Heart left ventricle (tissue), 16 donors: ENCODE results near the gene NFASC. TPM values are rescaled to one million over a fixed set of nuclear protein-coding genes. Genes with fewer than 3 reads are reported as not detected.

Experiments
- ATAC-seq, 4 donors: fragments of 200-7000 bp; cut with Tn5 transposase; one replicate each; pipeline ENCODE4 v1.9.1; 2020 to 2022; ENCODE audit warnings: moderate library complexity in 4 of 4, mild to moderate bottlenecking in 3 of 4, moderate number of reproducible peaks in 1 of 4
- DNase-seq, 5 donors: peaks; one replicate each; pipeline ENCODE4 v3.0.0-alpha.2; 2020
- H3K27ac ChIP-seq, 12 donors: fragments of 200-600 bp; sonication (generic) in 4 of 12; one replicate each; pipeline versions ENCODE4 v1.5.0 to v1.8.0; 2016 to 2022; ENCODE audit warnings: mild to moderate bottlenecking in 2 of 12
- H3K27me3 ChIP-seq, 9 donors: fragments of 200-600 bp; sonication (generic) in 2 of 9; one replicate each; pipeline versions ENCODE4 v1.5.1 to v1.8.0; 2016 to 2022; ENCODE audit warnings: mild to moderate bottlenecking in 3 of 9
- H3K36me3 ChIP-seq, 9 donors: fragments of 200-600 bp; sonication (generic) in 2 of 9; one replicate each; pipeline versions ENCODE4 v1.5.0 to v1.8.0; 2018 to 2022; ENCODE audit warnings: mild to moderate bottlenecking in 2 of 9
- H3K4me1 ChIP-seq, 12 donors: fragments of 200-600 bp; sonication (generic) in 4 of 12; one replicate each; pipeline versions ENCODE4 v1.5.0 to v1.8.0; 2016 to 2022; ENCODE audit warnings: mild to moderate bottlenecking in 3 of 12
- H3K4me3 ChIP-seq, 12 donors: fragments of 200-600 bp; sonication (generic) in 4 of 12; one replicate each; pipeline versions ENCODE4 v1.5.0 to v1.8.0; 2017 to 2022; ENCODE audit warnings: mild to moderate bottlenecking in 9 of 12, moderate library complexity in 4 of 12
- H3K9me3 ChIP-seq, 12 donors: fragments of 200-600 bp; sonication (generic) in 4 of 12; one replicate each; pipeline versions ENCODE4 v1.5.0 to v1.8.0; 2016 to 2022; ENCODE audit warnings: mild to moderate bottlenecking in 1 of 12
- CTCF ChIP-seq, 12 donors: fragments of 200-600 bp; sonication (generic) in 4 of 12; IDR thresholded peaks; one replicate each; pipeline versions ENCODE4 v1.5.0 to v1.8.0; 2018 to 2022; ENCODE audit warnings: antibody characterized with exemption in 12 of 12, mild to moderate bottlenecking in 5 of 12
- POLR2A ChIP-seq, 2 donors: fragments of 450-650 bp; IDR thresholded peaks; one replicate each; pipeline ENCODE4 v1.6.1; 2017; ENCODE audit warnings: antibody characterized with exemption in 2 of 2, mild to moderate bottlenecking in 2 of 2, moderate library complexity in 2 of 2
- WGBS, 4 donors: extraction: QIAGEN DNeasy Blood & Tissue Kit in 2 of 4; methylation state at CpG; one replicate each; pipeline versions ENCODE4 v1.1.5 to v1.1.7; 2013 to 2018; 5-methylcytosine and 5-hydroxymethylcytosine counted together
- intact Hi-C, 10 donors: fragments of 100-400 bp; cut with DNase I; formaldehyde crosslinking; loops; one replicate each; pipeline versions ENCODE4 v1.11.1 to v1.14.2; 2022
- polyA plus RNA-seq, 2 donors: library from polyadenylated mRNA; stranded (reverse); fragments of 200-250 nt; gene quantifications; one replicate each; pipeline ENCODE4 v1.2.3, GENCODE V29; 2013
- total RNA-seq, 9 donors: library from RNA; depleted of rRNA in 2 of 9; stranded (reverse); fragments of >200 nt in 2 of 9; fragmentation: NEBNext Ultra II Directional in 3 of 9; extraction: Animal tissue kit (Norgen Biotek cat#: 25700) in 3 of 9; gene quantifications; one replicate each; pipeline versions ENCODE4 v1.1.0 to v1.2.4, GENCODE V29; 2016 to 2023
- donor health status: ischemic (EF 13 %, LVEDD 7.1; RV severe dilation, severe dysfunction).
- donor health status: healthy with polysubstance abuse.
- donor health status: DM: no; HTN: yes; CAD: no.
- donor health status: DM: no; HTN: no; CAD: no.
- donor health status: ischemic (EF 25% LVEDD 6.9; RV normal size, moderate dysfunction).
- donor health status: ischemic (EF 25% LVEDD 5.7; RV mildly dilated, moderate dysfunction).
- donor health status: healthy.
- donor health status: DM: yes; HTN: yes; CAD: no.
- donor health status: ischemic (EF 35%, LVEDD 5.7; RV mildly dilated, moderate dysfunction).
- donor health status: nonischemic (EF 11% LVEDD 7.7; RV severe dilation, severe dysfunction).
- donor health status: DM: yes; HTN: yes; CAD: no.
- donor health status: PGD.
- donor health status: ischemic (EF 29% LVEDD 5.4; RV normal size, mild dysfunction).
- donor health status: nonischemic (EF 23%, LVEDD 6.1; RV moderate dilation, normal function).

NFASC gene
- total and polyA plus RNA-seq, 11 donors, result 2.5 to 14.6 (median 10.3) TPM

GRCh38 chr1:204990059-204990664, 119.5 kb downstream of the NFASC start:
- intact Hi-C loops, result loop anchor here in 4 of 10 donors (1.0 to 5.0 kb wide), 3 partner anchors 67 to 267 kb away; no protein-coding TSS in a partner anchor
- ATAC-seq (no peak), DNase-seq (no peak)
- Histone ChIP-seq H3K36me3 (peaks cover 0 to 18% (median 3%) of the 10 kb centered on the region in 9 donors), H3K27ac (no peak overlapping the region), H3K4me1 (peaks cover 0 to 10% (median 0%) of the 10 kb centered on the region in 12 donors), H3K27me3 (no peaks in the 10 kb centered on the region), H3K4me3 (no peak overlapping the region), H3K9me3 (no peaks in the 10 kb centered on the region)
- 69 to 88% (median 69%) methylated on average over 1 to 3 of the region's 3 CpGs; no CpG with 5 or more reads in 1 of the 4 donors for WGBS, 4 donors
- no peak for TF ChIP-seq CTCF (IDR thresholded peaks at IDR 0.05)
- TF ChIP-seq POLR2A (IDR thresholded peaks at IDR 0.05), result no peak

GRCh38 chr1:204990721-204991341, 120.2 kb downstream of the NFASC start:
- no peak overlapping the region for H3K27ac ChIP-seq
- H3K9me3 ChIP-seq, result no peaks in the 10 kb centered on the region
- H3K27me3 ChIP-seq, result no peaks in the 10 kb centered on the region
- peaks cover 0 to 10% (median 0%) of the 10 kb centered on the region in 12 donors for H3K4me1 ChIP-seq
- H3K4me3 ChIP-seq, result no peak overlapping the region
- DNase-seq, result no peak
- no peak for ATAC-seq
- WGBS, 4 donors, result 73 to 81% (median 78%) methylated on average over 10 to 11 of the region's 11 CpGs
- TF ChIP-seq POLR2A (IDR thresholded peaks at IDR 0.05), result no peak
- no peak for TF ChIP-seq CTCF (IDR thresholded peaks at IDR 0.05)
- intact Hi-C loops, result loop anchor here in 4 of 10 donors (1.0 to 5.0 kb wide), 3 partner anchors 66 to 266 kb away; no protein-coding TSS in a partner anchor
- peaks cover 0 to 15% (median 3%) of the 10 kb centered on the region in 9 donors for H3K36me3 ChIP-seq

GRCh38 chr1:204991342-204991844, 120.7 kb downstream of the NFASC start:
- Histone ChIP-seq H3K4me1 (peaks cover 0 to 10% (median 0%) of the 10 kb centered on the region in 12 donors), H3K27me3 (no peaks in the 10 kb centered on the region), H3K27ac (peak overlapping the region in 1 of 12 donors; percentile 26), H3K9me3 (no peaks in the 10 kb centered on the region), H3K36me3 (peaks cover 0 to 12% (median 0%) of the 10 kb centered on the region in 9 donors), H3K4me3 (no peak overlapping the region)
- intact Hi-C loops, result loop anchor here in 3 of 10 donors (5.0 kb wide), 2 partner anchors 66 to 266 kb away; no protein-coding TSS in a partner anchor
- no peak for ATAC-seq
- no peak for TF ChIP-seq CTCF (IDR thresholded peaks at IDR 0.05)
- no peak for TF ChIP-seq POLR2A (IDR thresholded peaks at IDR 0.05)
- DNase-seq, result no peak
- 59 to 78% (median 64%) methylated on average over 10 to 11 of the region's 11 CpGs for WGBS, 4 donors
